ENCODE data around the gene MRPS5. TPM values are rescaled to one million over a fixed set of nuclear protein-coding genes. Genes with fewer than 3 reads are reported as not detected.
A peak's percentile ranks its signal among the peaks of the same experiment; 100 is the strongest.

The MRPS5 gene
- total RNA-seq, 1 donor from 2014 or later = 39.5 TPM

GRCh38 chr2:95059656-95060370 lies 61.8 kb downstream of the MRPS5 start:
- peak; percentile 9 for ATAC-seq

GRCh38 chr2:95058989-95059641 lies 62.5 kb downstream of the MRPS5 start:
- ATAC-seq = peak; percentile 13

- ATAC-seq = no peak
These were observed 63.1 kb downstream of the MRPS5 start for GRCh38 chr2:95058466-95058988.

- ATAC-seq = no peak
These were observed 63.9 kb downstream of the MRPS5 start for GRCh38 chr2:95057535-95058370.

- peak; percentile 3 for ATAC-seq
These were observed 64.8 kb downstream of the MRPS5 start for GRCh38 chr2:95056461-95057459.

- ATAC-seq = no peak
These were observed 65.6 kb downstream of the MRPS5 start for GRCh38 chr2:95056044-95056443.

- no peak for ATAC-seq
These were observed 66.3 kb downstream of the MRPS5 start for GRCh38 chr2:95055262-95055661.

GRCh38 chr2:95054016-95054415 lies 67.6 kb downstream of the MRPS5 start:
- ATAC-seq = no peak

- ATAC-seq = no peak
These were observed 68.1 kb downstream of the MRPS5 start for GRCh38 chr2:95053543-95053942.

GRCh38 chr2:95052804-95053479 lies 68.7 kb downstream of the MRPS5 start:
- ATAC-seq = no peak

GRCh38 chr2:95052307-95052706 lies 69.3 kb downstream of the MRPS5 start:
- ATAC-seq = peak; percentile 41

GRCh38 chr2:95051626-95052025 lies 70.0 kb downstream of the MRPS5 start:
- ATAC-seq = peak; percentile 5

GRCh38 chr2:95050385-95051300 lies 71.0 kb downstream of the MRPS5 start:
- no peak for ATAC-seq

- ATAC-seq = no peak
These were observed 71.6 kb downstream of the MRPS5 start for GRCh38 chr2:95049961-95050360.

- ATAC-seq = no peak
These were observed 72.0 kb downstream of the MRPS5 start for GRCh38 chr2:95049683-95049955.

GRCh38 chr2:95048825-95049682 lies 72.6 kb downstream of the MRPS5 start:
- ATAC-seq = no peak

GRCh38 chr2:95047629-95048510 lies 73.7 kb downstream of the MRPS5 start:
- ATAC-seq = peak; percentile 27
